GM18858 (cell line): ENCODE data around the gene POLA1.

Experiments used
- ATAC-seq: cut with Tn5 transposase; IDR thresholded peaks from one replicate; pipeline ENCODE4 v1.9.1; 2021; ENCODE audit not compliant: unreplicated experiment

POLA1 gene

GRCh38 chrX:25020905-25021449 lies 327.3 kb downstream of the POLA1 start:
- no peak for ATAC-seq

- ATAC-seq = no peak
Measured at GRCh38 chrX:25022499-25023325, 329.0 kb downstream of the POLA1 start.

GRCh38 chrX:25023908-25024307 lies 330.2 kb downstream of the POLA1 start:
- ATAC-seq = no peak

GRCh38 chrX:25025615-25026014 lies 331.9 kb downstream of the POLA1 start:
- no peak for ATAC-seq

- ATAC-seq = no peak
Measured at GRCh38 chrX:25026576-25026975, 332.9 kb downstream of the POLA1 start.

GRCh38 chrX:25028726-25029125 lies 335.0 kb downstream of the POLA1 start:
- no peak for ATAC-seq

- ATAC-seq = no peak
Measured at GRCh38 chrX:25029288-25029825, 335.6 kb downstream of the POLA1 start.

- ATAC-seq = no peak
Measured at GRCh38 chrX:25034889-25035288, 341.2 kb downstream of the POLA1 start.

- no peak for ATAC-seq
Measured at GRCh38 chrX:25039036-25039435, 345.3 kb downstream of the POLA1 start.

GRCh38 chrX:25043192-25043591 lies 349.5 kb downstream of the POLA1 start:
- ATAC-seq = no peak
